Measurements from ENCODE around the gene TMEM176A.

The TMEM176A gene

GRCh38 chr7:150801946-150802771 lies 1.6 kb downstream of the TMEM176A start:
- Histone ChIP-seq H3K27me3 (ENCODE audit: low read length) (no peaks in the 10 kb centered on the region), H3K79me2 (ENCODE audit: insufficient read depth, low read length) (no peaks in the 10 kb centered on the region), H3K4me2 (ENCODE audit: low read depth, low read length, poor library complexity, severe bottlenecking) (no peak overlapping the region), H3K36me3 (ENCODE audit: low read length) (no peaks in the 10 kb centered on the region), H4K20me1 (ENCODE audit: low read depth, low read length) (no peaks in the 10 kb centered on the region), H3K4me3 (ENCODE audit: insufficient read depth, low read length, poor library complexity, severe bottlenecking) (no peak overlapping the region), H3K27ac (ENCODE audit: low read depth, low read length) (no peak overlapping the region), H3K9ac (ENCODE audit: low read length) (no peak overlapping the region), H3K9me2 (replicated peaks; ENCODE audit: insufficient read depth, low read length) (no peaks in the 10 kb centered on the region), H3F3A (ENCODE audit: insufficient read depth) (no peaks in the 10 kb centered on the region), H3K9me3 (ENCODE audit: insufficient read depth, low read length) (no peaks in the 10 kb centered on the region), H2AFZ (ENCODE audit: low read depth, low read length, severe bottlenecking) (no peak overlapping the region)
- no peak for TF ChIP-seq CTCF (IDR thresholded peaks at IDR 0.05; ENCODE audit: insufficient read depth, low read length, poor library complexity, severe bottlenecking)
- TF ChIP-seq EZH2phosphoT487 (conservative IDR thresholded peaks at IDR 0.05; ENCODE audit: low read length), result no peak

GRCh38 chr7:150803161-150803860 lies 2.7 kb downstream of the TMEM176A start:
- H3K27ac ChIP-seq (ENCODE audit: low read depth, low read length), result no peak overlapping the region
- H4K20me1 ChIP-seq (ENCODE audit: low read depth, low read length), result no peaks in the 10 kb centered on the region
- H3K36me3 ChIP-seq (ENCODE audit: low read length), result no peaks in the 10 kb centered on the region

GRCh38 chr7:150804802-150805201 lies 4.2 kb downstream of the TMEM176A start:
- Histone ChIP-seq H2AFZ (ENCODE audit: low read depth, low read length, severe bottlenecking) (no peak overlapping the region), H3K4me2 (ENCODE audit: low read depth, low read length, poor library complexity, severe bottlenecking) (no peak overlapping the region), H4K20me1 (ENCODE audit: low read depth, low read length) (no peaks in the 10 kb centered on the region), H3K9ac (ENCODE audit: low read length) (no peak overlapping the region), H3K36me3 (ENCODE audit: low read length) (no peaks in the 10 kb centered on the region), H3K9me3 (ENCODE audit: insufficient read depth, low read length) (no peaks in the 10 kb centered on the region), H3K79me2 (ENCODE audit: insufficient read depth, low read length) (no peaks in the 10 kb centered on the region), H3F3A (ENCODE audit: insufficient read depth) (no peaks in the 10 kb centered on the region), H3K27ac (ENCODE audit: low read depth, low read length) (no peak overlapping the region), H3K9me2 (replicated peaks; ENCODE audit: insufficient read depth, low read length) (no peaks in the 10 kb centered on the region), H3K27me3 (ENCODE audit: low read length) (no peaks in the 10 kb centered on the region), H3K4me3 (ENCODE audit: insufficient read depth, low read length, poor library complexity, severe bottlenecking) (no peak overlapping the region)
- no peak for TF ChIP-seq CTCF (IDR thresholded peaks at IDR 0.05; ENCODE audit: insufficient read depth, low read length, poor library complexity, severe bottlenecking)
- no peak for TF ChIP-seq EZH2phosphoT487 (conservative IDR thresholded peaks at IDR 0.05; ENCODE audit: low read length)

More at GRCh38 chr7:150803161-150803860, 2.7 kb downstream of the TMEM176A start:
- H3K9me3 ChIP-seq (ENCODE audit: insufficient read depth, low read length), result no peaks in the 10 kb centered on the region
- no peaks in the 10 kb centered on the region for H3K79me2 ChIP-seq (ENCODE audit: insufficient read depth, low read length)
- H3K27me3 ChIP-seq (ENCODE audit: low read length), result no peaks in the 10 kb centered on the region
- no peaks in the 10 kb centered on the region for H3F3A ChIP-seq (ENCODE audit: insufficient read depth)
- H3K4me2 ChIP-seq (ENCODE audit: low read depth, low read length, poor library complexity, severe bottlenecking), result no peak overlapping the region
- no peaks in the 10 kb centered on the region for H3K9me2 ChIP-seq (replicated peaks; ENCODE audit: insufficient read depth, low read length)
- H3K4me3 ChIP-seq (ENCODE audit: insufficient read depth, low read length, poor library complexity, severe bottlenecking), result no peak overlapping the region
- no peak for TF ChIP-seq EZH2phosphoT487 (conservative IDR thresholded peaks at IDR 0.05; ENCODE audit: low read length)
- no peak for TF ChIP-seq CTCF (IDR thresholded peaks at IDR 0.05; ENCODE audit: insufficient read depth, low read length, poor library complexity, severe bottlenecking)
- no peak overlapping the region for H2AFZ ChIP-seq (ENCODE audit: low read depth, low read length, severe bottlenecking)
- no peak overlapping the region for H3K9ac ChIP-seq (ENCODE audit: low read length)
